Gastrocnemius medialis (tissue), 4 donors: ENCODE results near the gene STPG4.

Source experiments
- POLR2A ChIP-seq, 2 donors: fragments of 450-650 bp; IDR thresholded peaks; one replicate each; pipeline ENCODE4 v1.6.1; 2017; ENCODE audit warnings: antibody characterized with exemption in 2 of 2, mild to moderate bottlenecking in 2 of 2, moderate library complexity in 2 of 2
- TF ChIP-seq, protein P1 (sequence below), 5 experiments: fragments of 450-650 bp in 3 of 5; fragments of 200-600 bp in 2 of 5; sonication (generic) in 2 of 5; IDR thresholded peaks in 4 of 5; conservative IDR thresholded peaks in 1 of 5; 1 replicate in 4 of 5; 2 replicates in 1 of 5; pipeline ENCODE4 v1.5.1; 2016 to 2019; ENCODE audit warnings: antibody characterized with exemption in 5 of 5, mild to moderate bottlenecking in 3 of 5, moderate library complexity in 3 of 5

DNA sequence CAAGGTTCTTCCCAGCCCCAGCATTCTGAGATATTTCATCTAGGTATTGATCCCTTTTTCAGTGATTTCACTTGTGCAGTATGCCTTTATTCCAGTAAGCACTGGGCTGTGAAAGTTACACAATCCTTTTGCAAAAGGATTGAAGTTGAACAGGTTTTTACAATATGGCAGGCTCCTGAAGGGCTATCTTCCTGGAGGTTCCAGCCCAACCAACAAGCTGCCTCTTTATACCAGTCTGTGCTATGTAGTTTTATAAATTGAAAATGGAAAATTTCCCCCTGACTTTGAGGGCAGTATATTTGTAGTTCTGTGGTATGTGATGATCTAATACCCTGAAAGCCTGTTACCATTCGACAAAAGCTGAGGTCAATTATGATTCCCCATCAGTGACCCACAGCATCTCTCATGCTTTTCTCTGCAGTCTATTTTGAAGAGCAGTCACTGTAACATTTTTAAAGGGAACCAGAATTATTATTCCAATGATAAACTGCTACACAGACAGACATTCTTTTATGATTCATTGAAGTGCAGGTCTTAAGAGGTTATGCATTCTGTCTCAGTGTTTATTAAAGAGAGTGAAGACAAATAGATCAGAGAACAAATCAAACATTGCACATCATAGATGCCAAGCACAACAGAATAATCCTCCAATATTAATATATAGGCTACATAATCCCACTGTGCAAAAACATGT, 35.2 kb upstream of the STPG4 start:
- TF ChIP-seq, protein P1, sequence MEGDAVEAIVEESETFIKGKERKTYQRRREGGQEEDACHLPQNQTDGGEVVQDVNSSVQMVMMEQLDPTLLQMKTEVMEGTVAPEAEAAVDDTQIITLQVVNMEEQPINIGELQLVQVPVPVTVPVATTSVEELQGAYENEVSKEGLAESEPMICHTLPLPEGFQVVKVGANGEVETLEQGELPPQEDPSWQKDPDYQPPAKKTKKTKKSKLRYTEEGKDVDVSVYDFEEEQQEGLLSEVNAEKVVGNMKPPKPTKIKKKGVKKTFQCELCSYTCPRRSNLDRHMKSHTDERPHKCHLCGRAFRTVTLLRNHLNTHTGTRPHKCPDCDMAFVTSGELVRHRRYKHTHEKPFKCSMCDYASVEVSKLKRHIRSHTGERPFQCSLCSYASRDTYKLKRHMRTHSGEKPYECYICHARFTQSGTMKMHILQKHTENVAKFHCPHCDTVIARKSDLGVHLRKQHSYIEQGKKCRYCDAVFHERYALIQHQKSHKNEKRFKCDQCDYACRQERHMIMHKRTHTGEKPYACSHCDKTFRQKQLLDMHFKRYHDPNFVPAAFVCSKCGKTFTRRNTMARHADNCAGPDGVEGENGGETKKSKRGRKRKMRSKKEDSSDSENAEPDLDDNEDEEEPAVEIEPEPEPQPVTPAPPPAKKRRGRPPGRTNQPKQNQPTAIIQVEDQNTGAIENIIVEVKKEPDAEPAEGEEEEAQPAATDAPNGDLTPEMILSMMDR (IDR thresholded peaks at IDR 0.05 in 4 of 5, conservative IDR thresholded peaks at IDR 0.05 in 1 of 5), result no peak
- no peak for TF ChIP-seq POLR2A (IDR thresholded peaks at IDR 0.05)
